ENCODE measurements around the gene SETD7.

Gene SETD7

GRCh38 chr4:139568206-139568955 lies 12.4 kb upstream of the SETD7 start:
- no peak for DNase-seq

- no peak for DNase-seq
Measured at GRCh38 chr4:139567159-139567870, 11.3 kb upstream of the SETD7 start.

GRCh38 chr4:139564502-139564901 lies 8.5 kb upstream of the SETD7 start:
- DNase-seq: no peak

DNA sequence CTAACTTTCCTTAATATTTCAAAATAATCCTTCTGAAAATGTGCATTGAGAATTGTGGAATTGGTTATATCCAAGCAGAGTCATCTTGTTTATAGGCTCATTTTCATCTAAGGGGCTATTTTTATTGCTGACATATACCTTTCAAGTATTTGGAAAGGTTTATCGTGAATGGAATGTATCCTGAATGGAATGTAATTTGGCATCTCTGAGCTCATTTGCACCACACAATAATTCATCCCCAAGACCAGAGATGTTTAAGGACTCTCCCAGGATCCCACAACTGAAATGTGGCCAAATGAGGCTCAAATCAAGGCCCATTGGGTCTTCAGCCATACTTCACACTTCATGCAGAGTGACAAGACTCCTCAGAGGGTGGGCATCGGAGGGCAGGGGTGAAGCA lies 7.5 kb upstream of the SETD7 start:
- no peak for DNase-seq

DNA sequence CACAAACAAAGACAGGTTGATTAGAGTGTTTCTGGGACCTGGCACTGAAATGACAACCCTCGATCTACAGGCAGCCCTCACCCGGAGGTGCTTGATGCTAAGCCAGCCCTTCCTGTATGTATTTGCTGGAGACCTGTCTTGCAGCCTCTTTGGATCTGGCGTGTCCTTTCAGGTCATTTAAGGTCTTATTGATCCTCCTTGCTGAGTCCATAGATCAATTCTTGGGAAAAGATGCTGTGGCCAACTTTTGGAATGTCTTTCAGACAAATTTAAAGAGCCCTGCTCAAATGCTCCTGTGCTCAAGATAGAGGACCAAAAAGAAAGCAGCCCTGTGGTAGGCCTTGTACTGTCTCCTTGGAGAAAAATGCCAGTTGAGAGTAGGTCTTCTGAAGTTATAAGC lies 6.8 kb upstream of the SETD7 start:
- no peak for DNase-seq

- no peak for DNase-seq
Measured at GRCh38 chr4:139562067-139562684, 6.2 kb upstream of the SETD7 start.

DNA sequence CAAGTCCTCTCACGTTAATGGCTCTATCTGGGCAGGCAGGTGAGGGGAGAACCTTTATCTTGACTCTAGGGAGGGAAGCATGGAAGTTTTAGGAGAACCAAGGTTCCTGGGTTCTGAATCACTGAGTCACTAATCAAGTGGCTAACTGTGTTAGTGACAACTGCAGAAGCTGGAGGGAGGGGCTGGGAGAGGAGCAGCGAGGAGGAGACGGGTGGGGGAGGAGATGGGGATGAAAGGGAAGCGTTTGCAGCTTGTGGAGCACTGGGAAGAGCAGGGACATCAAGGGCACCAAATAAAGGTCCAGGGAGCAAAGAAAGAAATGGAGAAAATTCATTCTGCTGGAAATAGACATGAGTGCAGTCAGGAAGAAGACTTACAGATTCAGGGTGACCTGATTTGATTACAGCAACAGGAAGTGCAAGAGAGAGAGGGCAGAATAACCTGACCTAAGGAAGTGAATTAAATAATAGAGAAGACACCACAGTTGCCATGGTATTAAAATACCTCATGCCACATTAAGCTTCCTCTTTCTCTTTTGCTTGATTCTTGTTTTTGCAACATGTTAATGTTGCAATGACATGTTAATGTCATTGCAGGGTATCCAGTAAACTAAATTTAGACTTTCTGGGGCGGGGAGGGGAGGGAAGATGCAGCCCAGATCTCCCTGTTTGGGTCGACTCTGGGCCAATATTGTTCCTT lies 4.5 kb upstream of the SETD7 start:
- no peak for DNase-seq

DNA sequence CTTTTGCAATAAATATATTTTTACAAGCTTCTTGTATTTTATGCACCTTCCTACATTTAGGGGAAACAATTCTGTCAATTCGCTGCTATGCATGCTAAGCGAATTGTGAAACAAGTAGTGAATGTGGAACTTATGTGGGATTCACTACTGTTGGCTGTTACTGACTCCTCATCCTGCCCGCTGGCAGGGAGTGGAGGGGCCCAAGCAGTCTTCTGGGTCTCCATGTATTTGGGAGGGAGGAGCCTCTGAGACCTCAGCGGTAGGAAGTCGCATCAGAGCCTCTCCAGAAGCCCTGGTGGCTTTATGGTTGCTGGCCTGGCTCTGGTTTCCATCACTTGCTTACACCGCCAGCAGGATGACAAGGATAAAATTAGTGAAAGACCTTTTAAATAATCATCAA lies 3.7 kb upstream of the SETD7 start:
- no peak for DNase-seq

DNA sequence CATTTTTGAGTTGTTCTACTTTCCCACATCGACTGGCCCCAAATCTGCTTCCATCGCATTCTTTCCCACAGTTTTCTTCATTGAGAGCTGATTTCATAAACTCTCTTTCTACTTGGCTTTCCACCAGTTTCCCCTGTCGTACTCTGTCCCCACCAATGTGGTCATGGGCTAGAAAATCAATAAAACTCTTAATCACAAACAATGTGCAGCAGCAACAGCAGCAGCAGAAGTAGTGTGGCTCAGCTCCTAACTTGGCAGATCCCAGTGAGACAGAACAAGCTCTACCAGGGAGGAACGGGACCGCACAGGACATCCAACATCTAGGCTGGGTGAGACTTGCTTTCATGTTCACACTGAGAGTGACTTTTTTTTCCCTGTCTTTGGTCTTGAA lies 3.1 kb upstream of the SETD7 start:
- no peak for DNase-seq

GRCh38 chr4:139558235-139559088 lies 2.4 kb upstream of the SETD7 start:
- DNase-seq: no peak

GRCh38 chr4:139557556-139558110 lies 1.6 kb upstream of the SETD7 start:
- DNase-seq: peak in 1 of 4 experiments; percentile 1

GRCh38 chr4:139556724-139557555 lies 921 bp upstream of the SETD7 start:
- DNase-seq: peak; percentile 29 to 42 (median 40)

DNA sequence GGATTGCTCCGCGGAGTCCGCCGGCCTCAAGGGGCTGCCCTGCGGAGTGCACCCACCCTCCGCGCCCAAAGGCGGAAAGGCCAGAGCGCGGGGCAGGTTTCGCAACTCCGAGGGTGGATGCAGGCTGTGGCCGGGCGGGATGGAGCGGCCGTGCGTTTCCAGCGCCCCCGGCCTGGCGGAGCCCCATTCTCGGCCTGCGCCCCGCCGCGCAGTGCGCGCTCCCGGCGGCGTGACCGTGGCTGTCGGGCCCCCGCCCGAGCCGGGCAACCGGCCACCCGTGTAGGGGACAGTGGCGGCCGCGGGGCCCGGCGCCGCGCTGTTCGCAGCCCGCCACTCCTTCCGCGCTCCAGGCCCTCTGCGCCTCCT lies 331 bp downstream of the SETD7 start:
- DNase-seq: peak in 2 of 4 experiments; percentile 8 to 19

DNA sequence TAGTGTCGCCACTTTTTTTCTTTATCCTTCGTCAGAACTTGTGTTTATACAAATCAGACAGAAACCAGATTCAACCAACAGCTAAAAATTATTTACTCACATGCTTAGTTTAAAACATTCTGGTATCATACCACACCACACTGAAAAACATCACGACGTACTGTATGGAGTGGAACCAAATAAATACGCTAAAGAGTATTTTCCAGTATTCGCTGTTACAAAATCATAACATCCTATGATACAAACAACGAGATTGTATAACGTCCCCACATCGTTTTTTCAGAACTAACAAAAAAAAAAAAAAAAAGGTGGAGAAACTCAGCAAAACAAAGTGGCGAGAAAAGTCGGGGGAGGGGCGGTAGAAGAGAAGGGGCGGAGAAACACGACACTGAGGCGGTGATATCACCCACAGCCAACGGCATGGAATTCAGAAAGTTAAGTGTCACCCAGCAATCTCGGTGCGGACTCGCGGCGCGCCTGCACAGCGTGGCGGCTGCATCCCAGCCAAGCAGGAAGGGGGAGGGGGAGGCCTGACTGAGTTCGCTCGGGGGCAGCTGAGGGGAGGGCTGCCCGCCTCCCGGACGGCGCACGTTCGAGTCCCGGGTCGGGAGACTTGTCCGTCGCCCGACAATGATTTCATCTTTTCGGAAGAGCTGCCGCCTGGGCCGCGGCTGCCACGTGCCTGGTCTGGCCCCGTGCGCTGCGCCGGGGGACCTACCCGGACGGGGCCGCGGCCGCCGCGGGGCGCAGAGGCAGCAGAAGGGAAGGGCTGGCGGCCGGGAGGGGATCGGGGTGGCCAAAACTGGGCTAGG lies 920 bp downstream of the SETD7 start:
- peak; percentile 55 to 78 (median 70) for DNase-seq

DNA sequence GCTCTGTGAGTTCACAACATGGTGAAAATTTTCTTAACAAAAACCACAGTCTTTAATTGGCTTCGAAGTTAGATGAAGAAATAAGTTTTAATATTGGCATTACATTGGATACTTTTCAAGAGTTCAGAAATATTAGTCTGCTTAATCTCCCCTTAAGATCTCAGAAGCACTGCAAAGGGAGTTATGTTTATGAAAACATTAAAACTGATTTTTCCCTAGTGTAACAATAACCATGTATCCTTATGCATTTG lies 1.5 kb downstream of the SETD7 start:
- DNase-seq: no peak

- no peak for DNase-seq
Measured at GRCh38 chr4:139553751-139554641, 2.0 kb downstream of the SETD7 start.

DNA sequence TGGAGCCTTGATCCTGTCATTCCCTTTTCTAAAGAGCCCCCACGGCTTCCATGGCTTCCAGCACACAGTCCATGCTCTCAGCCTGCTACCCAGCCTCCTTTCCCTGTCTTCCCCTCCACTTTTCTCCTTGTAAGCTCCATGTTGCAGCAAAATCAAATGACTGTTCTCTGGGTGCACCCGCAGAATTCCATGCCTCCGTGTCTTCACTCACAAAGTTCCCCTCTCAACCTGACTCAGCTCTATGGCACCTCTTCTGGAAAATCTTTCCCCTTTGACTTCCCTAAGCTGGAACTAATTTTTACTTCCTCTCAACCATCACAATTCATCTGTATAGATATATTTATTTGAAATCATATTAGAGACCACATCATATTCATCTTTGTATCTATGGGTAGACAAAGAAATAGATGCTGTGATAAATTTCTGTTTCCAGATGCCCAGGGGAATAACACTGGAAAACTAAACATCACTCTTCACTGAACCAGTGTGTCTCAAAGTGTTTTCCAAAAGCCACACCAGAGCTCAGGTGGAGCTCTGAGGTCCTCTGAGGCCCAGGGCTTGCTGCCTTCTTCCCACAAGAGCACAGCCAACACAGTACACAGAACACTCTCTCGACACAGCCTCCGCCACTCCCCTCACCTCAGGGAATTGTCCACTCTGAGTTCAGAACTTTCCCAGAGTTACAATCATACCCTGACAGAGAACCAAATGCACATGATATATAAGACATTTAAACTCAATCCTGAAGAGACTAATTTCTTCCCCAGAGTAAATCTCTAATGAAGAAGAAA lies 3.3 kb downstream of the SETD7 start:
- DNase-seq: no peak

DNA sequence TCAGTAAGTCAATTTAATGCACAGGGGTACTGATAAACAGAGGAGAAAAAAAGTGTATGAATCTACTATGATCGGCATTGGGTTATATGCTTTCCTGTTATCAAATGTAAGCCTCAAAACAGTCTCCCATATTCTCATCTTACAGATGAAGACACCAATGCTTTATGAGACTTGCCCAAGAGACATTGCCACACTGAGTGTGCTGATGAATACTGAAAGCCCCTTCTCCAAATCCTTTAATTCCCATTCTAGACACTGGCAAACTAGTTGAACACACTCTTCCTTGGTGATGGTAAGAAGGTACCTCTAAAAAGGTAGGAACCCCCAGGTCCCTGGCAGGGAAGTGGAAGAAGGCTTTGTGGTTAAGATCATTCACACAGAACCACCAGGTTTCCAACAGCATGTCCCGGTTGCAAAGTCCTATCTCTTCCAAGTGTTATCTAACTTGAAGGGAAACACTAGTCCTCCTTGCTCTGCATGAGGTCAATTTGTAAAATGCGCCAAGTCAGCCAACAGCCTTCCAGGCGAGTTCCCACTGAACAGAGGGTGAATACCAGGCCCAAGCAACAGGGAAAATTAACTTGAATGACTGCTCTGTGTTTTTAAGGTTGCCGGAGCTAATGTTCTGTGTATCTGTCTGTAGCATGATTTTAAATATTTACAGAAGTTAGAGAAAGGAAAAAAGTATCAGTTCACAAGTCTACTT lies 5.1 kb downstream of the SETD7 start:
- DNase-seq: no peak

All from activated CD4-positive, CD25-positive, alpha-beta regulatory T cell (primary cell).